Measurements from ENCODE around the gene ABHD17C.

GRCh38 chr15:80703965-80704364 lies 8.9 kb downstream of the ABHD17C start:
- TF ChIP-seq CTCF (conservative IDR thresholded peaks at IDR 0.05; ENCODE audit: low read length) (no peak), EZH2phosphoT487 (IDR thresholded peaks at IDR 0.05; ENCODE audit: borderline replicate concordance) (no peak)
